Uterus (tissue), 4 donors: ENCODE measurements around the gene DPP10. TPM values are rescaled to one million over a fixed set of nuclear protein-coding genes. Genes with fewer than 3 reads are reported as not detected.

Experiments used
- DNase-seq, 2 donors: peaks; one replicate each; pipeline ENCODE4 v3.0.0-alpha.2; 2019 to 2020
- H3K27ac ChIP-seq, 2 donors: fragments of 200-600 bp; sonication (generic); 1 replicate in 1 of 2; 2 replicates in 1 of 2; pipeline ENCODE4 v1.5.1; 2016 to 2018
- H3K27me3 ChIP-seq, 2 donors: fragments of 200-600 bp; sonication (generic); one replicate each; pipeline ENCODE4 v1.5.1; 2018 to 2019; ENCODE audit warnings: control low read depth in 1 of 2
- H3K36me3 ChIP-seq, 2 donors: fragments of 200-600 bp; sonication (generic); one replicate each; pipeline ENCODE4 v1.5.1; 2019; ENCODE audit warnings: control low read depth in 1 of 2
- H3K4me1 ChIP-seq, 2 donors: fragments of 200-600 bp; sonication (generic); one replicate each; pipeline ENCODE4 v1.5.1; 2018 to 2019; ENCODE audit warnings: control low read depth in 1 of 2
- H3K4me3 ChIP-seq, 2 donors: fragments of 200-600 bp; sonication (generic); 1 replicate in 1 of 2; 2 replicates in 1 of 2; pipeline ENCODE4 v1.5.1; 2018 to 2019; ENCODE audit warnings: mild to moderate bottlenecking in 1 of 2
- H3K9me3 ChIP-seq, 2 donors: fragments of 200-600 bp; sonication (generic); one replicate each; pipeline ENCODE4 v1.5.1; 2019; ENCODE audit warnings: control low read depth in 1 of 2
- CTCF ChIP-seq, 4 experiments: fragments of 200-600 bp in 2 of 4; fragments of 450-650 bp in 2 of 4; sonication (generic) in 2 of 4; IDR thresholded peaks; one replicate each; pipeline ENCODE4 v1.5.1; 2016 to 2019; ENCODE audit warnings: antibody characterized with exemption in 4 of 4, mild to moderate bottlenecking in 2 of 4, moderate library complexity in 1 of 4
- POLR2A ChIP-seq, 2 donors: fragments of 450-650 bp; IDR thresholded peaks; one replicate each; pipeline ENCODE4 v1.6.1; 2016; ENCODE audit warnings: antibody characterized with exemption in 2 of 2, mild to moderate bottlenecking in 1 of 2, moderate library complexity in 1 of 2
- intact Hi-C: fragments of 100-400 bp; cut with DNase I; formaldehyde crosslinking; loops from one replicate; pipeline ENCODE4 v1.15.1; 2023; ENCODE audit warnings: low total_unique reads
- total RNA-seq, 4 donors: library from RNA; depleted of rRNA in 3 of 4; stranded (reverse); fragments of >200 nt in 3 of 4; gene quantifications; one replicate each; pipeline versions ENCODE4 v1.1.0 to v1.2.4, GENCODE V29; 2014 to 2023
- donor health status: DM: yes; HTN: yes; CAD: no.

The DPP10 gene
- total RNA-seq, 4 donors from 2014 or later = 33.0 TPM; not detected in 3

- no peak for DNase-seq
Observed at GRCh38 chr2:115524452-115524851, 1082.0 kb downstream of the DPP10 start.

DNA sequence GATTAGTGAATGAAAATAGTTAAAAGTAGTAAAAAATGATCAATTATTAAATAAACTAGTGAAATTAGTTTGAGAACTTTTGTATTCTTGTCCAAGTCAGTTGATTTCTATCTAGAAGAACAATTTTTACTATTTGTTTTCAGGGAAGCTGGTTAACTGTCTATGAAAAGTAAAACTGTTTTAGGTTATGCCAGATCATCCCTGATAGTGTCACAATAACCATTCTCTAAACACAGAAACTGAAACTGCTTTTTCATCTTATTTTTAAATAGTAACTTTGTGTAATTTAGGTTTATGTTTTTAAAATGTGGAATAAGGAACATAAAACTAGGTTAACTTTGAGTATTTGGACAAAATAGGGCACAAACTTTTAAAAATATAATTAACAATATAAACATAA, 1087.2 kb downstream of the DPP10 start:
- TF ChIP-seq POLR2A (IDR thresholded peaks at IDR 0.05) (no peak), CTCF (IDR thresholded peaks at IDR 0.05) (no peak)
- no peak for DNase-seq
- intact Hi-C loops = no loop called here
- H3K4me3 ChIP-seq = no peak overlapping the region
- no peaks in the 10 kb centered on the region for H3K4me1 ChIP-seq
- H3K36me3 ChIP-seq = no peaks in the 10 kb centered on the region
- H3K9me3 ChIP-seq = no peaks in the 10 kb centered on the region
- no peaks in the 10 kb centered on the region for H3K27me3 ChIP-seq
- no peak overlapping the region for H3K27ac ChIP-seq

More at GRCh38 chr2:115524452-115524851, 1082.0 kb downstream of the DPP10 start:
- no peaks in the 10 kb centered on the region for H3K9me3 ChIP-seq
- H3K27me3 ChIP-seq = no peaks in the 10 kb centered on the region
- no peak overlapping the region for H3K4me3 ChIP-seq
- H3K36me3 ChIP-seq = no peaks in the 10 kb centered on the region
- TF ChIP-seq CTCF (IDR thresholded peaks at IDR 0.05) (no peak), POLR2A (IDR thresholded peaks at IDR 0.05) (no peak)
- no peaks in the 10 kb centered on the region for H3K4me1 ChIP-seq
- intact Hi-C loops = no loop called here
- H3K27ac ChIP-seq = no peak overlapping the region

DNA sequence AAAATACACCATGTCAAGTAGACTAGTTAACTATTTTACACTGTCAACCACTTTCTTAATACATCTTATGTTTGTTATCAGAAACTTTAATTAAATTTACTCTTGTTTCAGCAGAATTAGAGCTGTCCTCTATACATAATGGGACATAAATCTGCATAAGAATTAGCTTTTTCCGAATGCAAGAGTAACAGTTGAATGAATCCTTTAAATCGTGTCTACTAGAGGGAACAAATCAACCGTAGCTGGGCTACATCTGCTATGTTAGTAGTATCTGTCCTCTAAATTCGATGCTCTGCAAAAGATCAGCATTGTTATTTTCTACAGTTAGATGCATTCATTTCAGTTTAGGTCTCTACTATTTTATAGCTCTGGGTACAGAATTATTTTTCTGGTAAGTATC, 1090.6 kb downstream of the DPP10 start:
- no peaks in the 10 kb centered on the region for H3K4me1 ChIP-seq
- H3K4me3 ChIP-seq = no peak overlapping the region
- DNase-seq = no peak
- no peak for TF ChIP-seq CTCF (IDR thresholded peaks at IDR 0.05)
- no peak for TF ChIP-seq POLR2A (IDR thresholded peaks at IDR 0.05)
- no peak overlapping the region for H3K27ac ChIP-seq
- intact Hi-C loops = no loop called here
- no peaks in the 10 kb centered on the region for H3K27me3 ChIP-seq
- H3K9me3 ChIP-seq = no peaks in the 10 kb centered on the region
- H3K36me3 ChIP-seq = no peaks in the 10 kb centered on the region

- TF ChIP-seq CTCF (IDR thresholded peaks at IDR 0.05) = no peak
- TF ChIP-seq POLR2A (IDR thresholded peaks at IDR 0.05) = no peak
- H3K4me1 ChIP-seq = no peaks in the 10 kb centered on the region
Observed at GRCh38 chr2:115541814-115542213, 1099.4 kb downstream of the DPP10 start.

DNA sequence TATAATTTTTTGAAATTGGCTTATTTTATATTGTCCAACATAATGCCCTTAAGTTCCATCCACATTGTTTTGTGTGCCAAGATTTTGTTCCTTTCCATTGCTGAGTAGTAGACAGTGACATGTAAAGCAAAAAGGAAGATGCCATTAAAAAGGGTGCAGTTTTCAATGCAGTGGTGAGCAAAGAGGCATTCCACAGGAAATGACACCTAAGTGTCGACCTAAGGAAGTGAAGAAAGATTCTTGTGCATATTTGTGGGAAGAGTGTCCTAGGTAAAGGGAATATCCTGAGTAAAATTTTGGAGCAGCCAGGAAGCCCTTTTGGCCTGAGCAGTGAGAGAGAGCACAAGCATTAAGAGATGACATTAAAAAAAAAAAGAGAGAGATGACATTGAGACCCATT, 1099.9 kb downstream of the DPP10 start:
- no peak overlapping the region for H3K27ac ChIP-seq
- intact Hi-C loops = no loop called here
- H3K9me3 ChIP-seq = peaks cover 0 to 2% of the 10 kb centered on the region in 2 donors
- no peak overlapping the region for H3K4me3 ChIP-seq
- H3K4me1 ChIP-seq = no peaks in the 10 kb centered on the region
- H3K36me3 ChIP-seq = no peaks in the 10 kb centered on the region
- no peaks in the 10 kb centered on the region for H3K27me3 ChIP-seq
- no peak for DNase-seq
- TF ChIP-seq POLR2A (IDR thresholded peaks at IDR 0.05) = no peak
- no peak for TF ChIP-seq CTCF (IDR thresholded peaks at IDR 0.05)

More at GRCh38 chr2:115541814-115542213, 1099.4 kb downstream of the DPP10 start:
- intact Hi-C loops = no loop called here
- no peak overlapping the region for H3K4me3 ChIP-seq
- DNase-seq = no peak
- no peaks in the 10 kb centered on the region for H3K36me3 ChIP-seq
- H3K27ac ChIP-seq = no peak overlapping the region
- peaks cover 0 to 2% of the 10 kb centered on the region in 2 donors for H3K9me3 ChIP-seq
- H3K27me3 ChIP-seq = no peaks in the 10 kb centered on the region
